Measurements from ENCODE around the gene PLEKHH1. TPM values are rescaled to one million over a fixed set of nuclear protein-coding genes. Genes with fewer than 3 reads are reported as not detected.

Gene PLEKHH1
- polyA plus RNA-seq, 1 donor, result 2.0 TPM

DNA sequence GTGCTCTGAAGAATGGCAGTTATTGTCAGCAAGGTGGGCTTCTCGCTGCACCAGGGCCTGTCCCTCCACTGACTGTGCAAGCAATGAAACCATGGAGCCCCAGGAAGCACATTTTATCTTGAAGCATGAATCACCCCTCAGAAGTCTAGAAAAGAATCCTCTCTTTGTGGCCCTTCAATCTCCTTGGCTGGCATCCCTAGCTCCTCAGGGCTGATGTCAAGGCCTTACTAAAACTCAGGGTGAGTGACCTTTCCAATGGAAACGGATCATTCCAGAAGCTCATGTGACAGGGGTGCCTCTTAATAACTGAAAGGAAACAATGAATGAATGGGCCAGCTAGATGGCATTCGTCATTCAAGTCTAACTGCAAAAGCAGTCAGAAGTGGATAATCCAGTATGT lies 22.3 kb upstream of the PLEKHH1 start:
- no peak for DNase-seq

DNA sequence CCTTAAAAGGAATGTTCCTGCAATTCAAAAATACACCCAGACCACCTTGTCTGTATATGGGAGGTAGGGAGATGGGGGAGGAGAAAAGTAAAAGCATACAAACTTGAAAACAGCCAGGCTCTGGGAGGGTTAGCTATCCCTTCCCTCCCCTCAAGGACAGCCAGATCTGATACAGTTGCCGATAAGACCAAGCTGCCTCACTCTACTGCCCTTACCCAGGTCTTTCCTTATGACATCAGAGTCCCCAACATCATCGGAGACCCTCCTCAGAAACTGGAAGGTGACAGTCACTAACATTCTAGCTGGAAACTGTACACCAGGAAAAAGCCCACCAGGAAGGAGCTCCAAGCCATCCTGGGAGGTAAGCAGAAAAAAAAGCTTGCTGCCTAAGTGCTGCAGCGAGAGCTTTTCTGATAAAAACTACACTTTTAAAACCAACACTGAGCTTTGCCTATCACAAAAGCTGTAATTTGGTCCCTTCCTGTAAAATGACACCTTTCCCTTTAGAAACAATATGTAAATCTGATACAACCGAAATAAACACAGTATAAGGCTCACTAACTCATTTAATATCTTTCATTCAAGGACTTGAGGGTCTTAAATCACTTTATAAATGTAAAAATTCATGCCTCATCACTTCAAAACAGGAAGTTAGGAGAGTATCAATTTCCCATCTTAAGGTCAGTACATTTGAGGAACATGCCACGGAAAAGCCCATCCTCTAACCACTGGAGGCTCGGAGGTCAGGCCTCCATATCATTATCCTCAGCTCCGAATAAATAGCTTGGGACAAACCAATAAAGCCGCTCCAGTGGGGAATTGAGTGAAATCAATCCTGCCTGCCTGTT lies 20.4 kb upstream of the PLEKHH1 start:
- no peak for DNase-seq

DNA sequence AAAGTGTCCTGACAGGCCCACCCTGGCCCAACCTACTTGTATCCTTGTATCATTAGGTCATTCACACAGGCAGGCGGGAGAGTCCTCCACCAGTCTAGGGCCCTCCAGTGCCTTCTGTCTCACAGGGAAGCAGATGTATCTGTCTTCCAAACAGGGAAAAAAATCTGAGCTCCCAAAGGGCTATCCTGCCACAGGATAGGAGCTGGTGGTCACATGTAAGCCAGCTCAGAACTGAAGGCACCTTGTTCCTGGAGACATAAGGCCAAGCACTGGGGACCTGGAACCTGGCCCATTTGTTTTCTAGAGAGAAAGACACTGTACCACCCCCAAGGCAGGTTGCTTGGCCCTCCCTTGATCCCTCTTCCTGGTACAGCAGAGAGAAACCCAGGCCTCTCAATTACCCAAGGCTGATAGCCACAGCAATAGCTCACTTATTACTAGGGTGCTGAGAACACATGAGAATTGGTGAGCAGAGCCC lies 19.4 kb upstream of the PLEKHH1 start:
- DNase-seq, result no peak

DNA sequence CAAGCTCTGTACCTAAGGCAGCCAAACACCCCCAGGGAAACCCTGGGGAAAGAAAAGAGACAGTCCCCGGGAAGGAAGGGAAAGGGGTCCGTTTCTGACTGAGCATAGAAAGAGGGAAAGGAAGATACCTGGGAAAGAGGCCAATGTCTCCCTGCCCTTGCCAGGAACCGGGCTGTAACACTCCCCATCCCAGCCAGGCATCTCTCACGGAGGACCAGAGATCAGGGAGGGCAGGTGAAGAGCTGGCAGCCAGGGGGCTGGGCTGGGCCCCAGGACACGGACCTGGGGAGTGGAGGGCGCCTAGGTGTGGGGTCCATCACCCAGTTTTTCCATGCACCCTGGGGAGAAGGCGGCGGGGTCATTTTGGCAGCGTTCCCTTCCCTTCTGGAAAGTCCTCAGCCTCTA lies 18.9 kb upstream of the PLEKHH1 start:
- DNase-seq, result peak; percentile 58

DNA sequence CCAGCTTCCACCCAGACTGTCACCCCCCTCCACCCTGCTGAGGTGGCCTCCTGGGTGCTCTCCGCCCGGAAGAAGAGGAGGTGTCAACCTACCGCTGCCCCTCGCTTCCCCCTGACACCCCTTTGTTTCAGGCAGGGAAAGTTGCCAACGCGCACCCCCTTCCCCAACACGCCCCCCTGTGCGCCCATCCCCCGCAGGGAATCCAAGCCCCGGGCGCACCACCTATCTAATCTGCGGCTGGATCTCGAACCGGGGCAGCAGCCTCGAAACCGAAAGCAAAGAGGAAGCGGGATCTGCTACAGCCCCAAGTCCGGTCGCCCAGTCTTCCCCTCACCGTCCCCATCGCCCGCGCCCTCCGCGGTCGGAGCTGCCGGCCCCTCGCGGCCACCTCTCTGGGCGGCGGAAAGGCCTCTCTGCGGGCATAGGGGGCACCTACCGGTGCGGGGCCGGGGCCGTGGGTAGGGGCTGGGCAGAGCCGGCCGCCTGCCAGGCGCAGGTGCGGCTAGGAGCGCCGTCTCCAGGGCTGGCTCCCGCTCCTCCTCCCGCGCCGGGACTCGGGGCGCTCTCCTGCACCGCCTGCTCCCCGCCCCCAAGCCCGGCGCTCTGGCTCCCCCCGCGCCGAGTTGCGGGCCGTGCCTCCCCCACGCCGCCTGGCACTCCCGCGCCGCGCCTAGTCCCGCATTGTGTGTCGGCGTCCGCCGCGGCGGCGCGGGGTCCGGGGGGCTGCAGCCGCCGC lies 18.3 kb upstream of the PLEKHH1 start:
- DNase-seq, result peak; percentile 40

DNA sequence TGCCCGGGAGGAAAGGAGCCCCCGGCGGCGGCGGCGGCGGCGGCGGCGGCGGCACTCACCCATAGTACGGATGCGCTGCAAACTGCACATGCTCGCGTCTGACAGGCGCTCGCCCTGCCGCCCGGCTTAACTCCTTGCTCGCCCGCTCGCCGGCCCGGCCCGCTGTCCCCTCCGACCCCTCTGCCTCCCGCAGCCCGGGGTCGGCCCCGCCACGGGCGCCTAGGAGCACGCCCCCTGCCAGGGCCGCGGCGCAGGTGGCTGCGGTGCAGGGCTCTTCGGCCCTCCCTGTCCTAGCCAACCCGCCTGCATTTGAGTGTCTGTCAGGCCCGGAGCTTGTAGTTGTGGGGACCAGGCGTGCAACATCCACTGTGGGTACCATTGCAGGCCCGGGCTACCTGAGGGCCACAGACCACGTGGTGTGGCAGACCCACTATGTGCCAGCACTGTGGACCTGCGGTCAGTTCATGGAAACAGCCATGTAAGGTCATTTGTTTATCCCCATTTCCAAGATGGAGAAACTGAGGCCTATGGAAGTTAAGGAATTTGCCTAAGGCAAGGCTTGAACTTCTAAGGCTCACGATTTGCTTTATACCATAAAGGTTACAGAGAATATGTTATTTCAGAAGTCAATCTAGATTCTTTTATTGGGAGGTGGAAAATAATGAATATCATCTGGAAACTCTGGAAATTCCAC lies 17.6 kb upstream of the PLEKHH1 start:
- DNase-seq, result no peak

DNA sequence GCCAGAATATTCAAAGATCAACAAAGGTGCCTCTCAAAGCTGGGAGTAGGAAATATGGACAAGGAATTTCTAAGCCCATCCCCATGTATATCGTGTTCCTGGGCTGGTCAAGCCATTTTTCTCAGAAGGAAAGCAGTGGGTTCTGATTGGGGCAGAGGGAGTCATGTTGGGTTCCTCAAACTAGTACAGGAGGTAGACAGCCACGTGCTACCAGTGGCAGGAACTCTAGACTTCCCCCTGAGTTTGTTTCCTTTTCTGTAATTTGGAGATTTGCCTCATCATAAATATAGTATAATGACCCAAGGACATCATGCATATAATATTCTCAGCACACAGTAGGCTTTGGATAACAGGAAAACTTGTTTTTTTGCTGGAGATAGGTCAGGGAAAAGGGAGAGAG lies 16.4 kb upstream of the PLEKHH1 start:
- no peak for DNase-seq

DNA sequence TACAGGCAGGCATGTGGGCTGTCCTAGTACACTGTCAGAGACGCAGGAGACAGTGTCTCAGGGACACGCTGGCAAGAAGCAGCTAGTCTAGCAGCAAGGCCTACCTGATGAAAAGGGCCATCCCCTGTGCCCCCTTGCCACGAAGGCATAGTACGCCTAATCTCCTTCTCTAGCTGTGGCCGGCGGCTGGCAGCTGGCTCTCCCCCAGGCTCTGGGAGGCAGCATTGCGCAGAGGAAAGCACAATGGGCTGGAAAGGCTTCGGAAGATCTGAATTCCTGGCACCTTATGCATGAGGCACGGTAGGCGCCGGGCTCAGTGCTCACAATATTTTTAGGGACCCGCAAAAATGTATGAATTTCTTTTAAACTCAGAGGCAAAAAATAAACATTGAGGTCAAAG lies 16.0 kb upstream of the PLEKHH1 start:
- no peak for DNase-seq

DNA sequence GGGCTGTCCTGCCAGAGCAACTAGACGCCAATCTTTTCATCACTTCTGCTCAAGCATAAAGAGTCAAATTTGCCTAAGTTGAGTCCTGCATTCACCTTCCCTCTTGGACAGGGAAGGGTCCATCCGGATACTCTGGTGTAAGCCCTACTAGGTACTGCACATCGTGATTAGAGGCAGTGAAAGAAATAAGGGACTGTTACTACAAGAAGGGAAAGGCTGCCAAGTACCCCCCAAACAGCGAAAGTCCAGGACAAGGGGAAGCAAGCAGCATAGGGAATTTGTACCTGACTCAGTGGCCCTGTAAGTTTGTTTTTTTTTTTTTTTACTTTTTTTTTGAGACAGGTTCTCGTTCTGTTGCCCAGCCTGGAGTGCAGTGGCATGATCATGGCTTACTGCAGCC lies 13.7 kb upstream of the PLEKHH1 start:
- DNase-seq, result no peak

DNA sequence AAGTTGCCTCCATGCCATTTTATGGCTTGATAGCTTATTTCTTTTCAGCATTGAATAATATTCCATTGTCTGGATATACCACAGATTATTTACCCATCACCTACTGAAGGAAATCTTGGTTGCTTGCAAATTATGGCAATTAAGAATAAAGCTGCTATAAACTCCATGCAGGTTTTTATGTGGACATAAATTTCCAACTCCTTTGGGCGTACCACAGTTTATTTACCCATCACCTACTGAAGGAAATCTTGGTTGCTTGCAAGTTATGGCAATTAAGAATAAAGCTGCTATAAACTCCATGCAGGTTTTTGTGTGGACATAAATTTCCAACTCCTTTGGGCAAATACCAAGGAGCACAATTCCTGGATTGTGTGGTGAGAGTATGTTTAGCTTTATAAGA lies 12.6 kb upstream of the PLEKHH1 start:
- no peak for DNase-seq

DNA sequence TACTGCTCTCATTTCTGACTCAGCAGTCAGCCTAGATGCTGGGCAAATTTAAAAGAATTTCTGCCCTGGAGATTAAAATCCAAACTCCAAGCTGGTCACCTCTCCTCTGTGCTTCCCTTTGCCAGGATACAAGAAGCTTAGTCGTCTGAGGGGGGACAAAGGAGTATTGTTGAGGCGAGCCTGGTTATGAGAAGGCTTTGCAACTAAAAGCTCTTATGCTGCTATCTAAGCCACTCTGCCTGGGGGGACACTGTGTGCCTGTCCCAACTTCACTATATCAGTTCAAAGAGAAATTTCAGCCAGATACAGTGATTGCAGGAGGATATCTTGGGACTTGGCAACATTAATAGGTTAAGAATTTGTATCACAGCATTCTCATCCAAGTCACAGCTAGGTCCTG lies 10.8 kb upstream of the PLEKHH1 start:
- no peak for DNase-seq

DNA sequence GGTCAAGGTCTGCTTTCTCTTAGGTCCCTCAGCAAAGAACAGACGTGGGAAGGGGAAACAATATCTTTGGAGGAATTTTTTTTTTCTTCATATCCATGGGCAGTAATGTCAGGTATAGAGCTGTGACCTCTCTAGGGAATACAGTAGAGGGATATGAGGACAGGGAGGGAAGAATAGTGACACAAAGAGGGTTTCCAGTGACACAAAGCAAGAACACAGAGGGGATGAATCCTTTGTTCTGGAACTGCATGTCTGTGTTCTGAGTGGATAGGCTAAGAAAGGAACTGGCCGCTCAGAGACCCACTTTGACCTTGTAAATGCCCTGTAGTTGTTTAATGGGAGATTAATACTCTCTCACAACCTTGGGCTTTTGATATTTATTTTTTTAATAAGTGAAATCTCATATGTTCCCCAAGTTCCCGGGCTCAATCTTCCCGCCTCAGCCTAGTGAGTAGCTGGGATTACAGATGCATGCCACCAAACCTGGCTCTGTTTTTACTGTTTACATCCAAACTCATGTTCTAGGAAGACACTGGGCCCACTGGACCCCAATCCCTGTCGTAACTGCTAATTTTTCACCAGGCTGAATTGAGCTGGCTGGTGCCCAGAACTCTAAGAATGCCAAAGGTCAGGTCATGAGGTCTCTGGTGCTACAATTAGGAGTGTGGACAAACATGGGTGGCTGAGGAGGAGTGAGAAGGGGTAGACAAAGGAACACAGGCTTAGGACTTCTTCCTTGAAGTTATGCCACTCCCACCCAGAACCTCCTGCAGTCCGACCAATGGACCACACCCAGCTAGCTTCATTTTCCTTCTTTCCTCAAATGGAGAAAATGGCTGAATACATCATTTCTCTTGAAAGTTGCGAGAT lies 9.1 kb upstream of the PLEKHH1 start:
- no peak for DNase-seq

DNA sequence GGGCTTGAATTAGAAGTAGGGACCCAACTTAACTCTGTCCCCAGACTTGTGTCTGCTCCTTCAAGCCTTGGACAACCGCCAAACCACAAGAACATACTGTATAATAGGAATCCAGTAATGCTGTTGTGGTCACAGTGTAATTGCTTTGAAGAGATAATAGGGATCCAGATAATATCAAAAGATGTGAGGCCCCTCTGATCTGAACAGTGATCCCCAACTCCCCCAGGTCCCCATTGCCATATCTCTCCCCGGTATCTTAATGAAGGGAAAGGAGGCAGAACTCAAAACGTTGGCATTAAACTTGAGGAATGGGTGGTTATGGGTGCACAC lies 8.5 kb upstream of the PLEKHH1 start:
- no peak for DNase-seq

DNA sequence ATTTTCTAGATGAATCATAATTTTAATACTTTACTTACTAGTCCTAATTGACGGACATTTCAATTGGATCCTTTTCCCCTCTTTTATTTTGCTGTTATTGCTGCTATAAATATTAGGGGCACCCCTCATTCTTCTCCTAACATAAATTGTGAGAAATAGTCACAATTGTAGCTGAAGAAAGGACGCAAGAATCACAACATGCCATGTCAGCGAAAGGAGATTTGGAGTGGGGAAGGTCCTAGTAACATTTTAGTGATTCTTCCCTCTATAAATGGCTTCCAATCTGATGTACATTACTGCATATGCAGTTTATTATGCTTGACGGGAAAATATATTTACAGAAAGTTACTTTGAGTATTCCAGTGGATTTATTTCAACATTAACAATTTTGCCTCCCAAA lies 7.7 kb upstream of the PLEKHH1 start:
- DNase-seq, result no peak

DNA sequence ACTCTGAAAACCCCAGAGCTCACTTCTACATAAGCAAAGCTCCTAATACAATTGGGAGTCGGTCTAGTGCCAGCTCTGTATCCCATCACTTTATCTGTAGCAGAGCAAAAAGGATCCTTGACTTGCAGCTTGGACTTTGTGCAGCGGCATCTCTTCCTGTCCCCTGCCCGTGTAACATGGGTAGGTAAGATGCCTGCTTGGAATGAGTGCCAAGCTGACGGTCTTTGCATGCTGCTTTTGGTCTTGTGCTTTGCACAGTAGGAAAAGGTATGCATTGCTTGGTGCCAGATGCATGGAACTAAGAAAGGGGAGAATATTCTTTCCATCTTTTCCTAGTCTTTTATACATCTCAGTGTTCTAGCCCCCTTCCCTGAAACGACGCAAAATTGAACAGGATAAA lies 6.9 kb upstream of the PLEKHH1 start:
- DNase-seq, result no peak

DNA sequence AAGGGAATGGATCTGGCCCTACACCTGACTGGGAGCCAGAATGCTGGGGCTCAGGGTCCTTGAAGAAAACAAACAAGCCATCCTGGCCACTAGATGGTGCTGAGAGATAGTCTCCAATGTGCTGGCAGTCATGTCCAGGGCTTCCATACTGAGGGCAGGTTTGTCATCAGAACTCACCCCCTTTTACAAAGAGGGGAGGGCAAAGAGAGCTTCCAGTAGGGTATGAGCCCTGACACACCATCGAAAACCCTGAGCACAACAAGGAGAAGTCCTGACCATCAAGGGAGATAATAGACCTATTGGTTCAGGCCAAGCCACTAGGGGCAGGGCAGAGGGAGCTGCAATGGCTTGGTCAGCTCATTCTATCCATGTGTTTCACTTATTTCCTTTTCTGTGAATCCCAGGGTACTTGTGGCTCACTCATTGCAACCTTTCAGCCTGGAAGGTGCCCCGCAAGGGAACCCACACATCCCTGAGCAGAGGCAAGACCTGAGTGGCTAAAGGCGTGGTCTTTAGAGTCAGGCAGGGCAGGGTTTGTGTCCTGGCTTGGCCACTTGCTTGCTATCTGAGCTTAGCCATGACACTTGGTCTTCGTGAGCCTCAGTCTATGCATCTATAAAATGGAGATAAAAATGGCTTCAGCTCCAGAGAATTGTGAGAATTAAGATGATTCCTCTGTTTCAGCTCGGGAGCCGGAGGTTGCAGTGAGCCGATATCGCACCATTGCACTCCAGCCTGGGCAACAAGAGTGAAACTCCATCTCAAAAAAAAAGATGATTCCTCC lies 6.2 kb upstream of the PLEKHH1 start:
- DNase-seq, result no peak

DNA sequence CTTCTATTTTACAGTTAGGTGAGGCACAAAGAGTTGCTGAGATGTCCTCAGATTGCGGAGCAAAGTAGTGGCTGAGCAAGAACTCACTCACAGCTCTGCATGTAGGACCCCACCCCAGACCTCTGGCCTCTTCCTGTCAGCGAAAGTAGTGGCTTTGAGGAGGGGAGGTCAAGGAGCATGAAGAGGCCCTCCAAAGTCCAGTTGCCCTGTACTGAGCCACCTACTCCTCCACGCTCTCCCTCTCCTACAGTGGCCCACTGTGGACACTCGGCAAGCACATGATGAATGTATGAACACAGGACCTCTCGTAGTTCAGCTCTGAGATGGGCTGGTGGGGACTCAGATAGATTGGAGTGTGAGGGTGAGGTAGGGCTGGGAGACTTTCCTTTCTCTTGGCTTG lies 5.3 kb upstream of the PLEKHH1 start:
- DNase-seq, result no peak

DNA sequence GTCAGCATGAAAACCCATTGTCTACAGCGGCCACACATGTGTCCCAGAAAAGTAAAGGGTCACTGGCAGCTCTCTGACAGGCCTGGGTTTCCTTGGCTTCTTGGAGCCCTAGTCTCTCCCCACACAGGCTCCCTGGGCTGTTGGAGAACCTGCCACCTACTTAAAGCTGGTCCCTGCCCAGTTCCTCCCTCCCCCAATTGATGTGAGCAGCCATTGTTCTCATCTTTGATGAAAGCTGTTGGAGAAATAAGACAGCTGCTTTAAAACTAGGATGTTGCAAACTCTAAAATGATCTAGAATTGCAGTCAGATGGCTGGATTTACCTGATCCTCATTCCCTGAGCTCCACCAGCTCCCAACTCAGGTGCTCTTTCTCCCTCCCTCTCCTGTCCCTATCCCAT lies 4.8 kb upstream of the PLEKHH1 start:
- DNase-seq, result no peak

DNA sequence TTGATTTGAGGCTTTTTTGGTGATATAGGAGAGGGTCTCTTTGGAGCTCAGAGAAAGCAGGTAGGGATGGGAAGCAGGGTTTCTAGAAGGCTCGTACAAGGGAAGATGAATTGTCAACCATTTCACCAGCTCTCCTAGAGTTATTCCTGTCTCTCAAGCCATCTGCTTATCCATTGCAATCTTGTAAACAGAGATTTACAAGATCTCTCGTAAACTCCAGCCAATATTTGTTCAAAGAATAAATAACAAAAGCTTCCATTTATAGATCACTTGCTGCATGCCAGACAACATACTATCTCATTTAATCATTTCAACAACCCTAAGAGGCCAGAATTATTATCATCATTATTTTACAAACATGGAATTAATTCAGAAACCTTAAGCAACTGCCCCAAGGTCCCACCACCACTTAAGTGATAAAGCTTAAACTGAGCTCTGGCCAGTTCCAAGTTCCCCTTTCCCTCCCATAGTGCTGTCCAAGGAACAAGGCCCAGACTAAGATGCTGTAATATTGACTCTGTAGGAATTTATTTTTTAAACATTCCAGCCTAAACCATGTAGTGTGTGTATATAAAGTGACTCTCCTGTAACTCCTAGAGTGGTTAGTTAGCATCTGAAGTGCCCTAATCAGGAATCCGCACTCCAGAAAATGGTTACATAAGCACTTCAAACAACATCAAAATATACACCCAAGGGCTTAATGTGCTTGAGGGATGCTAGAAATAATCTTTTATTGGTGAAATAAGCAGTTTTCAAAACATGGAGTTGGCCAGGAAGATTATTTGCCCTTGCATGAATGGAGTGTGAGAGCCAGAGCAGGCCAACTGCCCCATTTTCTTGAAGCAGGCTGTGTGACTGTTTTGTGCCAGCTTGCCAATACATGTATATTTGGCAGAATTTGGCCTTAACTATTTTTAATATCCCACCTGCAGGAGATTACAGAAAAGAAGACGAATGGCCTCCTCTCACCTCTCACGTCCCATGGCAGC lies 2.8 kb upstream of the PLEKHH1 start:
- DNase-seq, result no peak

DNA sequence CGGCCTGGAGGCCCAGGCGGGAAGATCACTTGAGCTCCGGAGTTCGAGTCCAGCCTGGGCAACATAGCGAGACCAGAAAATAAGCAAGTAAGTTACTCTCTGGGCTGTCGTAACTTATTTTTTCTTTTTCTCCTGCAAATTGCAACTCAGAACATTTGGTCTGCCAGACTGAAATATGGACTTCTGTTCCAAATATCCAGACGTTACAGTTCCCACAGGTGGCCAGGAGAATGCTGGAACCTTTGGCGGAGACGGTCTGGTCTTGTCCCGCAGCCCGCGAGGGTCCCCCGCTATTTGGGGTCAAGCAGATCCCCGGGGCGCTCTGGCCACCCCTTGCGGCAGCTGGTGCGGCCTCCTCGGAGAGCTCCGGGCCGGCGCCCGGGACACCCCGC lies 488 bp upstream of the PLEKHH1 start:
- DNase-seq, result no peak

DNA sequence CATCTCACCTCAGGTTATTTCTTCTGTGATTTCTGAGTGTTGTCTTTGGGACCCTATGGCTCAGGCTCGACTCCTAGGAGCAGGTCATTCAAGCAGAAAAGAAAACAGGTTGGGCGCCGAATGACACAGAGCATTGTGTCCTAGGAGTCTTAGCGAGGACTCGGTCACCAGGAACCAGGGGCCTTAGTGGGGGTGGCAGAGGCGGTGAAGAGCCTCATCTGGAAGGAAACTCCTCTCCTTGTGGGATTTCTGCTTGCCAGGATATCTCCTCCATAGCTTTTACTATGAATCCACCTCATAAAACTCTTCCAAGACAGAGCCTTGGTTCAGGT lies 630 bp downstream of the PLEKHH1 start:
- no peak for DNase-seq

Data from hindlimb muscle (tissue), 1 donor.